Prostate gland (tissue), 2 donors: ENCODE measurements around the gene ATP10B. TPM values are rescaled to one million over a fixed set of nuclear protein-coding genes. Genes with fewer than 3 reads are reported as not detected.

Experiments used
- DNase-seq: peaks from one replicate; pipeline ENCODE4 v3.0.0-alpha.2; 2019; ENCODE audit warnings: low spot score
- H3K27ac ChIP-seq, 2 donors: fragments of 200-600 bp; sonication (generic); 2 replicates each; pipeline ENCODE4 v1.5.1; 2017 to 2019
- H3K27me3 ChIP-seq: fragments of 200-600 bp; sonication (generic); replicated peaks from 2 replicates; pipeline ENCODE4 v1.5.1; 2019; ENCODE audit not compliant: insufficient read depth
- H3K36me3 ChIP-seq, 2 donors: fragments of 200-600 bp; sonication (generic); 1 replicate in 1 of 2; 2 replicates in 1 of 2; pipeline versions ENCODE4 v1.5.1 to v1.8.1; 2017 to 2019
- H3K4me1 ChIP-seq: fragments of 200-600 bp; sonication (generic); replicated peaks from 2 replicates; pipeline ENCODE4 v1.5.1; 2019
- H3K4me3 ChIP-seq, 2 donors: fragments of 200-600 bp; sonication (generic); 2 replicates each; pipeline ENCODE4 v1.5.1; 2017 to 2019
- H3K9me3 ChIP-seq: fragments of 200-600 bp; sonication (generic); 2 replicates; pipeline ENCODE4 v1.5.1; 2017
- POLR2A ChIP-seq: fragments of 450-650 bp; IDR thresholded peaks from one replicate; pipeline ENCODE4 v1.6.1; 2016; ENCODE audit warnings: antibody characterized with exemption, mild to moderate bottlenecking
- POLR2AphosphoS5 ChIP-seq: sonication (generic); formaldehyde crosslinking; IDR thresholded peaks from one replicate; pipeline ENCODE4 v1.6.1; 2017; ENCODE audit warnings: antibody characterized with exemption
- WGBS: methylation state at CpG from one replicate; pipeline ENCODE4 v1.1.5; 2018; 5-methylcytosine and 5-hydroxymethylcytosine counted together
- intact Hi-C: fragments of 100-400 bp; cut with DNase I; formaldehyde crosslinking; loops from one replicate; pipeline ENCODE4 v1.14.2; 2022
- total RNA-seq, 2 donors: library from RNA; depleted of rRNA; stranded (reverse); fragments of >200 nt; gene quantifications; one replicate each; pipeline ENCODE4 v1.1.0, GENCODE V29; 2016
- TF ChIP-seq, protein P1 (sequence below), 4 experiments: fragments of 200-600 bp in 2 of 4; fragments of 450-650 bp in 2 of 4; sonication (generic) in 2 of 4; IDR thresholded peaks; 1 replicate in 3 of 4; 2 replicates in 1 of 4; pipeline ENCODE4 v1.5.1; 2016 to 2019; ENCODE audit warnings: antibody characterized with exemption in 4 of 4, mild to moderate bottlenecking in 2 of 4, moderate library complexity in 2 of 4

Gene ATP10B
- total RNA-seq, 2 donors from 2014 or later, result 0.74 TPM; not detected in 1

DNA sequence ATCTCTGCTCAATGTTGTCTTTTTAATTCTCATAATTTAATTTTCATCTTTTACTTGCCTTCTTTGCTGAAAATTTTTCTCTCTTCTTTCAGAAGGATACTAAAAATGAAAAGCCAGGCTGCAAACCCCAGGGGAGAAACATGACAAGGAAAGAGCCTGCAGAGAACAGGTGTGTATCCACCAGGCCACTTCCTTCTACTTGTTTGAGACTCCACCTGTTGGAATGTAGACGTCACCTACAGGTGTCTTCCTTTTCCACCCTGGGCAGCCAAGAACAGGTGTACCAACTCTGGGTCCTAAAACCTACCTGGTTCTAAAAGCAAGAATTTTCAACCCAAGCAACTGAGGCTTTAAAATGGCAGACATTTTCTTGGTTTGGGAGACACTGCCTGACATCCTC lies 166.8 kb downstream of the ATP10B start:
- intact Hi-C loops, result no loop called here
- TF ChIP-seq POLR2A, result no peak
- TF ChIP-seq, protein P1, sequence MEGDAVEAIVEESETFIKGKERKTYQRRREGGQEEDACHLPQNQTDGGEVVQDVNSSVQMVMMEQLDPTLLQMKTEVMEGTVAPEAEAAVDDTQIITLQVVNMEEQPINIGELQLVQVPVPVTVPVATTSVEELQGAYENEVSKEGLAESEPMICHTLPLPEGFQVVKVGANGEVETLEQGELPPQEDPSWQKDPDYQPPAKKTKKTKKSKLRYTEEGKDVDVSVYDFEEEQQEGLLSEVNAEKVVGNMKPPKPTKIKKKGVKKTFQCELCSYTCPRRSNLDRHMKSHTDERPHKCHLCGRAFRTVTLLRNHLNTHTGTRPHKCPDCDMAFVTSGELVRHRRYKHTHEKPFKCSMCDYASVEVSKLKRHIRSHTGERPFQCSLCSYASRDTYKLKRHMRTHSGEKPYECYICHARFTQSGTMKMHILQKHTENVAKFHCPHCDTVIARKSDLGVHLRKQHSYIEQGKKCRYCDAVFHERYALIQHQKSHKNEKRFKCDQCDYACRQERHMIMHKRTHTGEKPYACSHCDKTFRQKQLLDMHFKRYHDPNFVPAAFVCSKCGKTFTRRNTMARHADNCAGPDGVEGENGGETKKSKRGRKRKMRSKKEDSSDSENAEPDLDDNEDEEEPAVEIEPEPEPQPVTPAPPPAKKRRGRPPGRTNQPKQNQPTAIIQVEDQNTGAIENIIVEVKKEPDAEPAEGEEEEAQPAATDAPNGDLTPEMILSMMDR (IDR thresholded peaks at IDR 0.05), result no peak
- no peak for TF ChIP-seq POLR2AphosphoS5
- Histone ChIP-seq H3K36me3 (no peaks in the 10 kb centered on the region), H3K27me3 (no peaks in the 10 kb centered on the region), H3K4me1 (no peaks in the 10 kb centered on the region), H3K9me3 (no peaks in the 10 kb centered on the region), H3K4me3 (no peak overlapping the region), H3K27ac (no peak overlapping the region)
- DNase-seq, result no peak
- WGBS, result 27% methylated on average over 1 of the region's 1 CpG

DNA sequence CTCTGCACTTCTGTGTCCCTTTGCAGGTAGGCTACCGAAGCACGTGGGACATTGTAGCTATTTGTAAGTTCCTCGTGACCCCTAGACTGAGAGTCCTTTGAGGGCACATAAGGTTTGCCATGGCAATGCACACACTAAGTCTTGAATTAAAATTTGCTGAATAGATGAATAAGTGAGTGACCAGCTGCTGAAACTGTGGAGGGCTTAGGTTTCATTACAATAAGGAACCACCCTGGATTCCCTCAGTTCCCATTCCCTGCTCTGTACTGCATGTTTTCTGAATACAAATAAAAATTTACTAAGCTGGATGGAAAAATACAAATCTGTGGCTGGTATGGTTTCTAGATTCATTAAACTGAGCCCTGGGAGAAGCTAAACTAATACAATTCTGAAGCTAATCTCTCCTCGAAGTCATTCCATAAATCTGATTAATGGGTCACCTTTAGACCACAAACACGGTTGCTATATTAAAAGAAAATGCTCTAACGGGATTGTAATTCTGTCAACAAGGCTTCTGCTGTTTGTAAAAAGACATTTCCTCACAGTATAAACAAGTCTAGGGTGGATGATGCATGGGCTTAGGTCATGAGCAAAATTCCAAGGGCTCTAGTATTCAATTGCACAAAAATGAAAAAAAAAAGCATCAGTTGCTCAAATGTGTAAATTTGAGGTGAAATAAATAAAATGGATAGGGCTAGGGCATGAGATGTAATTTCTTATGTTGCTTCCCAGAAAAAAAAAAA lies 172.3 kb downstream of the ATP10B start:
- intact Hi-C loops, result no loop called here
- Histone ChIP-seq H3K4me1 (no peaks in the 10 kb centered on the region), H3K36me3 (no peaks in the 10 kb centered on the region), H3K9me3 (no peaks in the 10 kb centered on the region), H3K27ac (no peak overlapping the region), H3K27me3 (no peaks in the 10 kb centered on the region), H3K4me3 (no peak overlapping the region)
- DNase-seq, result no peak
- WGBS, result 59% methylated on average over 6 of the region's 6 CpGs
- no peak for TF ChIP-seq POLR2A
- TF ChIP-seq, protein P1 (IDR thresholded peaks at IDR 0.05), result no peak
- no peak for TF ChIP-seq POLR2AphosphoS5

DNA sequence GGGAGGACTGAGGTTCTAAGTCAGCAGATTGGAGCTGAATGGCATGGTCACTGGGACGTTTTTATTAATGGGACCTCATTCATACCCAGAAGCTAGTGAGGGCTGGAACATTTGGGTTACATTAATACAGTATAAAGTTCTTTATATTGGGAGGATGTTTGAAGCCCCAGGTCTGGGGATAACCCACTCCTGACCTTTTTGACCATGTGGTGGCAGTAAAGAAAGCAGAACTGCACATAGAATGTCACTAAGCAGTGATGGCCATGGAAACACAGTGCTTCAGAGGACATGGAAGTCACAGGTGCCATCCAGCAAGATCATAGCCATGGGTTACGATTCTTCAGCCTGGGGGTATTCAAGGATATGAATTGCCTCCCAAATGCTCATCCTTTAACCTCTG lies 176.0 kb downstream of the ATP10B start:
- 76% methylated on average over 2 of the region's 2 CpGs for WGBS
- Histone ChIP-seq H3K4me3 (no peak overlapping the region), H3K27me3 (no peaks in the 10 kb centered on the region), H3K36me3 (no peaks in the 10 kb centered on the region), H3K4me1 (no peaks in the 10 kb centered on the region), H3K27ac (no peak overlapping the region), H3K9me3 (no peaks in the 10 kb centered on the region)
- DNase-seq, result no peak
- TF ChIP-seq POLR2AphosphoS5 (no peak), POLR2A (no peak)
- TF ChIP-seq, protein P1 (IDR thresholded peaks at IDR 0.05), result no peak
- intact Hi-C loops, result no loop called here

DNA sequence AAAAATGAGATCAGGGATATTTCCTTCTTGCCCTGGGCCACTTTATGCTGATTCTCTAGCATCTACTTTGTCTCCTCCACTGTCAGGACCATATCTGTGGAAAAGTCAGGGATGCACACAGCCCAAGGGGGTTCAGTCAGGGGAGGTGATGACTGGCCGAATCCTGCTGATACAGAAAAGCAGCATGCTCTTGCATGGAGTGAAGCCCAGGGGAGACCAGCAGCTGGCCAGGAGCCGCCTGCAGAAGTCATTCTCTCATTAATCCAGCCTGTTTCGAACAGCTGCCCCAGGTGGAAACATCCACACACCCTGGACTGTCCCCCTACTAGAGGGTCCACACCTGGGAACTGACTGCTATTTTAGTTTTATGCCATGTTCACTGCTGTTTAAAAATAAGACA lies 177.1 kb downstream of the ATP10B start:
- Histone ChIP-seq H3K4me1 (no peaks in the 10 kb centered on the region), H3K27me3 (no peaks in the 10 kb centered on the region), H3K9me3 (no peaks in the 10 kb centered on the region), H3K4me3 (no peak overlapping the region), H3K27ac (no peak overlapping the region), H3K36me3 (no peaks in the 10 kb centered on the region)
- 78% methylated on average over 3 of the region's 3 CpGs for whole genome bisulfite sequencing
- intact Hi-C loops, result no loop called here
- TF ChIP-seq, protein P1 (IDR thresholded peaks at IDR 0.05), result no peak
- TF ChIP-seq POLR2AphosphoS5 (no peak), POLR2A (no peak)
- no peak for DNase-seq

DNA sequence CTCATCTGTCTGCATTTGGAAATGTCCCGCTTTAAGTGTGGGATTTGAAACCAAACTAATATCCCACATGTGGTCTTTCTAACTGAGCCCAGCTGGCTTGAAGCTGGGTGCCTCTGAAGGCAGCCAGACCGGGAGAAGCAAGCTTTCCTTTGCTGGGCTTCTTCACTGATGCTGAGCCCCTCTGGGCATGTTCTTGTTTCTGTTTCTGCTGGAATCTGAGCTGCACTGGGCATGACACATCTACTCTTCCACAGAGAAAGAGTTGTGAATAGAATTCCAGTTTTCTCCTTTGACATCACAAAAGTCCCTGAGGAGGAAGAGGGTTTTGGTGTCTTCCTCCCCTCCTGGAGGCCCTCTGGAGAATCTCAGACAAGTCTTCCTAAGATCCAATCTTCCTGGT lies 179.5 kb downstream of the ATP10B start:
- TF ChIP-seq, protein P1 (IDR thresholded peaks at IDR 0.05), result no peak
- TF ChIP-seq POLR2AphosphoS5 (no peak), POLR2A (no peak)
- H3K27me3 ChIP-seq, result no peaks in the 10 kb centered on the region
- H3K9me3 ChIP-seq, result no peaks in the 10 kb centered on the region
- 56% methylated on average over 2 of the region's 2 CpGs for WGBS
- no peak overlapping the region for H3K4me3 ChIP-seq
- no peaks in the 10 kb centered on the region for H3K4me1 ChIP-seq
- no peaks in the 10 kb centered on the region for H3K36me3 ChIP-seq
- no peak overlapping the region for H3K27ac ChIP-seq
- DNase-seq, result no peak
- intact Hi-C loops, result no loop called here
